Measurements from ENCODE around the gene CDK18. TPM values are rescaled to one million over a fixed set of nuclear protein-coding genes. Genes with fewer than 3 reads are reported as not detected.

Gene CDK18
- total and polyA plus RNA-seq, 4 donors: 2.4 to 3.7 (median 3.1) TPM

GRCh38 chr1:205481218-205481617, 23.3 kb upstream of the CDK18 start:
- H3K9ac ChIP-seq (ENCODE audit: low read depth in 1 of 2, low read length in 2 of 2): no peak overlapping the region
- peaks cover 0 to 5% (median 2%) of the 10 kb centered on the region in 4 donors for H3K27me3 ChIP-seq (ENCODE audit: control insufficient read depth in 4 of 4, insufficient read depth in 4 of 4, low read length in 3 of 4)
- TF ChIP-seq JUND (IDR thresholded peaks at IDR 0.05) (no peak), ZBTB33 (IDR thresholded peaks at IDR 0.05) (no peak), ATF3 (IDR thresholded peaks at IDR 0.05) (no peak), SP1 (IDR thresholded peaks at IDR 0.05) (no peak), YY1 (IDR thresholded peaks at IDR 0.05) (no peak), FOXA1 (IDR thresholded peaks at IDR 0.05) (no peak), TAF1 (conservative IDR thresholded peaks at IDR 0.05) (no peak), RAD21 (IDR thresholded peaks at IDR 0.05) (no peak), FOXA2 (IDR thresholded peaks at IDR 0.05) (no peak), HNF4A (conservative IDR thresholded peaks at IDR 0.05) (no peak), HNF4G (IDR thresholded peaks at IDR 0.05) (no peak)
- TF ChIP-seq, protein P1, sequence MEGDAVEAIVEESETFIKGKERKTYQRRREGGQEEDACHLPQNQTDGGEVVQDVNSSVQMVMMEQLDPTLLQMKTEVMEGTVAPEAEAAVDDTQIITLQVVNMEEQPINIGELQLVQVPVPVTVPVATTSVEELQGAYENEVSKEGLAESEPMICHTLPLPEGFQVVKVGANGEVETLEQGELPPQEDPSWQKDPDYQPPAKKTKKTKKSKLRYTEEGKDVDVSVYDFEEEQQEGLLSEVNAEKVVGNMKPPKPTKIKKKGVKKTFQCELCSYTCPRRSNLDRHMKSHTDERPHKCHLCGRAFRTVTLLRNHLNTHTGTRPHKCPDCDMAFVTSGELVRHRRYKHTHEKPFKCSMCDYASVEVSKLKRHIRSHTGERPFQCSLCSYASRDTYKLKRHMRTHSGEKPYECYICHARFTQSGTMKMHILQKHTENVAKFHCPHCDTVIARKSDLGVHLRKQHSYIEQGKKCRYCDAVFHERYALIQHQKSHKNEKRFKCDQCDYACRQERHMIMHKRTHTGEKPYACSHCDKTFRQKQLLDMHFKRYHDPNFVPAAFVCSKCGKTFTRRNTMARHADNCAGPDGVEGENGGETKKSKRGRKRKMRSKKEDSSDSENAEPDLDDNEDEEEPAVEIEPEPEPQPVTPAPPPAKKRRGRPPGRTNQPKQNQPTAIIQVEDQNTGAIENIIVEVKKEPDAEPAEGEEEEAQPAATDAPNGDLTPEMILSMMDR (IDR thresholded peaks at IDR 0.05; ENCODE audit: low read depth, low read length, missing input control): no peak
- TF ChIP-seq, protein P2, sequence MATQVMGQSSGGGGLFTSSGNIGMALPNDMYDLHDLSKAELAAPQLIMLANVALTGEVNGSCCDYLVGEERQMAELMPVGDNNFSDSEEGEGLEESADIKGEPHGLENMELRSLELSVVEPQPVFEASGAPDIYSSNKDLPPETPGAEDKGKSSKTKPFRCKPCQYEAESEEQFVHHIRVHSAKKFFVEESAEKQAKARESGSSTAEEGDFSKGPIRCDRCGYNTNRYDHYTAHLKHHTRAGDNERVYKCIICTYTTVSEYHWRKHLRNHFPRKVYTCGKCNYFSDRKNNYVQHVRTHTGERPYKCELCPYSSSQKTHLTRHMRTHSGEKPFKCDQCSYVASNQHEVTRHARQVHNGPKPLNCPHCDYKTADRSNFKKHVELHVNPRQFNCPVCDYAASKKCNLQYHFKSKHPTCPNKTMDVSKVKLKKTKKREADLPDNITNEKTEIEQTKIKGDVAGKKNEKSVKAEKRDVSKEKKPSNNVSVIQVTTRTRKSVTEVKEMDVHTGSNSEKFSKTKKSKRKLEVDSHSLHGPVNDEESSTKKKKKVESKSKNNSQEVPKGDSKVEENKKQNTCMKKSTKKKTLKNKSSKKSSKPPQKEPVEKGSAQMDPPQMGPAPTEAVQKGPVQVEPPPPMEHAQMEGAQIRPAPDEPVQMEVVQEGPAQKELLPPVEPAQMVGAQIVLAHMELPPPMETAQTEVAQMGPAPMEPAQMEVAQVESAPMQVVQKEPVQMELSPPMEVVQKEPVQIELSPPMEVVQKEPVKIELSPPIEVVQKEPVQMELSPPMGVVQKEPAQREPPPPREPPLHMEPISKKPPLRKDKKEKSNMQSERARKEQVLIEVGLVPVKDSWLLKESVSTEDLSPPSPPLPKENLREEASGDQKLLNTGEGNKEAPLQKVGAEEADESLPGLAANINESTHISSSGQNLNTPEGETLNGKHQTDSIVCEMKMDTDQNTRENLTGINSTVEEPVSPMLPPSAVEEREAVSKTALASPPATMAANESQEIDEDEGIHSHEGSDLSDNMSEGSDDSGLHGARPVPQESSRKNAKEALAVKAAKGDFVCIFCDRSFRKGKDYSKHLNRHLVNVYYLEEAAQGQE (IDR thresholded peaks at IDR 0.05): no peak
- WGBS: 45% methylated on average over 11 of the region's 11 CpGs
- no peaks in the 10 kb centered on the region for H3K36me3 ChIP-seq (ENCODE audit: control insufficient read depth in 4 of 4, insufficient read depth in 3 of 4, low read depth in 1 of 4, low read length in 3 of 4)
- no peaks in the 10 kb centered on the region for H3K9me3 ChIP-seq (ENCODE audit: control insufficient read depth in 4 of 4, low read length in 3 of 4)
- H3K27ac ChIP-seq (ENCODE audit: low read depth in 1 of 2, low read length in 2 of 2): no peak overlapping the region
- no peak for DNase-seq (ENCODE audit: low spot score)
- H3K4me1 ChIP-seq (ENCODE audit: control insufficient read depth in 4 of 4, insufficient read depth in 4 of 4, low read length in 3 of 4): peaks cover 0 to 6% (median 0%) of the 10 kb centered on the region in 4 donors
- H3K4me3 ChIP-seq (ENCODE audit: low read depth in 1 of 3, low read length in 3 of 3): no peak overlapping the region

DNA sequence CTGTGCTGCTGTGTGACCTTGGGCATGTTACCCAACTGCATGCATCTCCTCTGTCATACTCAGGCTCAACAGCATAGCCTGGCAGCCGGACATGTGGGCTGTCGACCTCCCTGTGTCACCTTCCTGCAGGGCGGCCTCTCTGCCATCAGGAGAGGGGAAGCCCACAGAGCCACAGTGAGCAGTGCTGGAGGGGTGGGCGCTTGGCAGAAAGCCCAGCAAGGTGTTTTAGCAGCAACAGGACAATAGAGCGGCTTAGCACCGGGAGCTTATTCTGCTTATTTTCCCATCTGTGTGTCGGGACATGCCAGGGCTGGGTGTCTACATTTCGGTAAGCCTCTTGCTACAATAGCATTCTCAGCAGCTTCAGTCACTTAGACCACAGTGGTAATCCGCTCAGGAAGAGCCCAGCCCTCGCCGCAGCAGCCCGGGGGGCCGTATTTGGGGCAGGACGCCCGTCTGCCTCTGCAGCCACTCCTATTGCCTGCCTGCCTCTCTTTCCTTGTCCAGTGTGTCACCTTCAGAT, 22.8 kb upstream of the CDK18 start:
- H3K4me1 ChIP-seq (ENCODE audit: control insufficient read depth in 4 of 4, insufficient read depth in 4 of 4, low read length in 3 of 4): peaks cover 0 to 6% (median 0%) of the 10 kb centered on the region in 4 donors
- no peaks in the 10 kb centered on the region for H3K9me3 ChIP-seq (ENCODE audit: control insufficient read depth in 4 of 4, low read length in 3 of 4)
- DNase-seq (ENCODE audit: low spot score): no peak
- no peaks in the 10 kb centered on the region for H3K36me3 ChIP-seq (ENCODE audit: control insufficient read depth in 4 of 4, insufficient read depth in 3 of 4, low read depth in 1 of 4, low read length in 3 of 4)
- no peak overlapping the region for H3K9ac ChIP-seq (ENCODE audit: low read depth in 1 of 2, low read length in 2 of 2)
- peaks cover 0 to 5% (median under 1%) of the 10 kb centered on the region in 4 donors for H3K27me3 ChIP-seq (ENCODE audit: control insufficient read depth in 4 of 4, insufficient read depth in 4 of 4, low read length in 3 of 4)
- H3K27ac ChIP-seq (ENCODE audit: low read depth in 1 of 2, low read length in 2 of 2): no peak overlapping the region
- no peak overlapping the region for H3K4me3 ChIP-seq (ENCODE audit: low read depth in 1 of 3, low read length in 3 of 3)
- TF ChIP-seq NR2F2 (IDR thresholded peaks at IDR 0.05) (no peak), ATF3 (IDR thresholded peaks at IDR 0.05) (no peak), GABPA (IDR thresholded peaks at IDR 0.05 in 1 of 2, conservative IDR thresholded peaks at IDR 0.05 in 1 of 2) (no peak), SP1 (IDR thresholded peaks at IDR 0.05) (no peak), RAD21 (IDR thresholded peaks at IDR 0.05) (no peak), FOXA1 (IDR thresholded peaks at IDR 0.05) (no peak), EGR1 (IDR thresholded peaks at IDR 0.05; ENCODE audit: low read depth in 2 of 2) (no peak), YY1 (IDR thresholded peaks at IDR 0.05) (no peak), RXRA (IDR thresholded peaks at IDR 0.05) (no peak), TAF1 (conservative IDR thresholded peaks at IDR 0.05) (no peak), ZBTB33 (IDR thresholded peaks at IDR 0.05) (no peak), JUND (IDR thresholded peaks at IDR 0.05) (no peak)
- TF ChIP-seq, protein P1 (IDR thresholded peaks at IDR 0.05; ENCODE audit: low read depth, low read length, missing input control): no peak
- TF ChIP-seq, protein P3, sequence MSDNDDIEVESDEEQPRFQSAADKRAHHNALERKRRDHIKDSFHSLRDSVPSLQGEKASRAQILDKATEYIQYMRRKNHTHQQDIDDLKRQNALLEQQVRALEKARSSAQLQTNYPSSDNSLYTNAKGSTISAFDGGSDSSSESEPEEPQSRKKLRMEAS (IDR thresholded peaks at IDR 0.05): no peak
- 55% methylated on average over 15 of the region's 15 CpGs for WGBS
